DMS 273 treated with DMSO at 0.1 percent for 48 hours (cell line): ENCODE results near the gene IL17B.
"Not testable (repeated sequence)": the region's sequence is repeated elsewhere in the genome, so short reads cannot be mapped to it uniquely, and the experiment has no call there.

Experiments
- DNase-seq: peaks from one replicate; lab custom pipeline; 2025; lab: John Stamatoyannopoulos, UW

IL17B gene

DNA sequence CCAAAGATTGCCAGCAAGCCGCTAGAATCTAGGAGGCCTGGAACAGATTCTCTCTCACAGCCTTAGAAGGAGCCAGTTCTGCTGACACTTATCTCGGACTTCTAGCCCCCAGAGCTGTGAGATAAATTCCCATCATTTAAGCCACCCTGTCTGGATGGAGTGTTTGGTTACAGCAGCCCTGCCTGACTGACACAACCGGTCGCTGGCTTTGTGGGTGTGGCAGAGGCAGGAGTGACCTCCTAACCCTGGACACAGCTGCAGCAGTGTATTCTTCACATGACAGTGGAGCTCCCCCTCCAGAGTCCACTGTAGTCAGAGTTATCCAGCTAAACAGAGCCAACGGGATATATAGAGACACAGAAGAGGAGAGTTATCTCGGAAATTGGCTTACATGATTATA is 21.2 kb upstream of the IL17B start:
- no peak for DNase-seq

DNA sequence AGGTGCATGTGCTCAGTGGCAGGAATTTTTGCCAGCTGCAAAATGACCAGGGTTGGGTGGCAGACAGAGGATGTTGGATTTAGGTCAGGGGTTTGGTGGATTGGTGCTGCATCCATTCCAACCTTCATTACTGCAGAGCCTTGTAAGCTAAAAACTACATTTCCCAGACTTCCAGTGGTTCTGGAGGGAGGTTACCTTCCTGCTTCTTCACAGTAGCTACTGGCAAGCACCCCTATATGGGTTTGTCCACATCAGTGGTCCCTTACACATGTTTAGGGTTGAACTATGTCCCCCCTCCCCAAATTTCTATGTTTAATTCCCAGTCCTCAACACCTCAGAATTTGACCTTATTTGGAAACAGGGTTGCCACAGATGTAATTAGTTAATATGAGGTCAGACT is 20.7 kb upstream of the IL17B start:
- no peak for DNase-seq

GRCh38 chr5:149398747-149399266 is 19.7 kb upstream of the IL17B start:
- DNase-seq, result not testable (repeated sequence)

GRCh38 chr5:149397530-149397929 is 18.4 kb upstream of the IL17B start:
- no peak for DNase-seq

DNA sequence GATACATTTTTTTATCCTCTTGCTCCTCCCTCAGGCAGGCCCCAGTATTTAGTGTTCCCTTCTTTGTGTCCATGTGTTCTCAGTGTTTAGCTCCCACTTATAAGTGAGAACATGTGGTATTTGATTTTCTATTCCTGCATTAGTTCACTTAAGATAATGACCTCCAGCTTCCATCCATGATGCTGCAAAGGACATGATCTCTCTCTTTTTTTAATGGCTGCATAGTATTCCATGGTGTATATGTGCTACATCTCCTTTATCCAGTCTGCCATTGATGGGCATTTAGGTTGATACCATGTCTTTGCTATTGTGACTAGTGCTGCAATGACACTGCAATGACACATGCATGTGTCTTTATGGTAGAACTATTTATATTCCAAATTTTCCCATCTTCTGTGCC is 15.9 kb upstream of the IL17B start:
- DNase-seq, result not testable (repeated sequence)

DNA sequence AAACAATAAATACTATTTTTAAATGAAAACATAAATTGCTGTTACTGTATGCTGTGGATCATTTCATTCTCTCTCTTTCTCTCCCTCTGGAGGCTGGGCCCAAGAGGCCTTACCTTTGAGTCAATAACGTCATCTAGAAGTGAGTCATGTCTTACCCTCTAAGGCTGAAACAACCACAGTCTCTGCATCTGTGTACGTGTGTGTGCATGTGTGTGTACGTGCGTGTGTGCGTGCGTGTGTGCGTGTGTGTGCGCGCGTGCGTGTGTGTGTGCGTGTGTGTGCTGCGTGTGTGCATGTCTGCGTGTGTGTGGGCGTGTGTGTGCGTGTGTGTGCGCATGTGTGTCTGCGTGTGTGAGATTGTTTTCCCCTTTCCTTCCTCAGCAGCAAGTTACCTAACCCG is 13.6 kb upstream of the IL17B start:
- DNase-seq, result no peak

- no peak for DNase-seq
Observed at GRCh38 chr5:149391524-149391923, 12.4 kb upstream of the IL17B start.

- not testable (repeated sequence) for DNase-seq
Observed at GRCh38 chr5:149391076-149391475, 12.0 kb upstream of the IL17B start.

DNA sequence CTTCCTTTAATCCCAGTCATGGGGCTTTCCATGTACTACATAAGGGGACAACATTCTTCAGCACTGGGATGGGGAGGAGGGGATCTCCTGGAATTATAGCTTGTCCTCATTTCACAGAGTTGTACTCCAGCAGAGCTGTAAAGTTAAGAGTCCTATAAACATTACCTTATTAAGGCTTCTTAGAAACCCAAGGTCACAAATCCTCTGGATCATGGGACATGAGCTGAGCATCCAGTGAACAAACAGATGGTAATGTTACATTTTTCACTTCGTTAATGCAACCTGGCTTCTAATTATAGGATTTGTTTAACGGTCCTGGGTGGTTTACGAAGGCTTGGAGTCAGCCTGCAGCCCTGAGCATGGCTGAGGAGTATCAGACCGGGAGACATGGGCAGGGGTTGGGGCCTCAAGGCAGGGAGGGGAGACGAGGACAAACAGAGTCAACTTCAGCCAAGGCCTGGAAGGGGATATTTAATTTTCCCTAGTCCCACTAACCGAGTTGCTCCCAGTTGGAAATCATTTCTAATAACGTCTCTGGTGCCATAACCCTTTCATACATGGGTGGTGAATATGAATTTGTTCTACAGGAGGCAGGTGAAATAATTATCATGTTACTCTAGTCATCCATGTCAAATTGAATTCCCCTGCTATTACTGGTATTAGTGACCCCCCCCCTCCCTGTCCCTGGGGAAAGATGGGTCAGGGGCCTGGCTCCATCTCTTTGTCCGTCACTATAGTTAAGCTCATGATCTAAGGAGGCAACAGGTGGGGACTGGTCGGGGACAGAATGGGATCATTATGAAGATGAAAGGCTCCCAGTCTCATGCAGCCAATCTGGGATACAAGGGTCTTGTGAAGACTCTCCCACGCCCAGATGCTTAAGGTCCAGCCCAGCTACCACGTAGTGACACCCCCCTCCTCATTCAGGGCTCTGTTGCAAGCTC is 10.7 kb upstream of the IL17B start:
- DNase-seq, result no peak

GRCh38 chr5:149388498-149389190 is 9.6 kb upstream of the IL17B start:
- DNase-seq, result no peak

GRCh38 chr5:149387982-149388381 is 8.9 kb upstream of the IL17B start:
- no peak for DNase-seq

DNA sequence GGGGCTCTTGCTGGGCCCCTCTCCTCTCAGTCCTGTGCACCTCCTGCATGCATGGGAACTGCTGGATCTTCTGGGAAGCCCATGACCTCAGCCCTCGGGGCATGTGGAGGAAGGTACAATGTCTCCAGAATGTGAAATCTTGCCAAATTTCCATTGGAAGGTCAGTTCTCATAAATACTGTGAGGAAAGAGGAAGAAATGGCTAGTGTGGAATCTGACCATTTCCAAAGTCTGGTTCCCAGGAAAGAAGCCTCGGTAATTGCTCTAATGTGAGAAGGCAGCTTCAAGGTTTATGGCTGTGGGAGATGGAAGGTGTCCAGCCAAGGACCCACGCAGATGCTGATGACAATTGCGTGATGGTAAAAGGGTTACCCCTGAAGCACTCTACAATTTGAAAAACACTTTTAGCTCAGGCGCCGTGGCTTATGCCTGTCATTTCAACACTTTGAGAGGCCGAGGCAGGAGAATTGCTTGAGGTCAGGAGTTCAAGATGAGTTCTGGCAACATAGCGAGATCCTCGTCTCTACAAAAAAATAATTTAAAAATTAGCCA is 8.1 kb upstream of the IL17B start:
- no peak for DNase-seq

DNA sequence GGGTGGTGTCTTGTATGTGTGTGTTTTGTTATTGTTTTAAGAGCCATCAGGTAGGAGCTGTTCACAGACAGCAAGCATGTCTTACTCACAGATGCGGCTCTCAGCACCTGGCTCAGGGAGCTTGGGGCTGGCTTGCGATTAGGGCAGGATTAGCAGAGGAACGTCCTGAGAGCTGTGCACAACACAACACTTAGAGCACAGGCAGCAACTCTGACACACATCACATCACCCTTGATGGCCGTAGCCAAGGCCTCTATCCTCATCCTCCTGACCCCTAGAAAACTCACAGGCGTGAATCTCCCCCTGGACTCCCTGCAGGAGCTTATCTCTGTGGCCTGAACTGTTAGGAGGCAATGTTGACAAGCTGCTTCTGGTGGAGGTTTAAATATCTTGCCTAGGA is 7.1 kb upstream of the IL17B start:
- DNase-seq, result no peak

- no peak for DNase-seq
Observed at GRCh38 chr5:149383399-149383798, 4.3 kb upstream of the IL17B start.

DNA sequence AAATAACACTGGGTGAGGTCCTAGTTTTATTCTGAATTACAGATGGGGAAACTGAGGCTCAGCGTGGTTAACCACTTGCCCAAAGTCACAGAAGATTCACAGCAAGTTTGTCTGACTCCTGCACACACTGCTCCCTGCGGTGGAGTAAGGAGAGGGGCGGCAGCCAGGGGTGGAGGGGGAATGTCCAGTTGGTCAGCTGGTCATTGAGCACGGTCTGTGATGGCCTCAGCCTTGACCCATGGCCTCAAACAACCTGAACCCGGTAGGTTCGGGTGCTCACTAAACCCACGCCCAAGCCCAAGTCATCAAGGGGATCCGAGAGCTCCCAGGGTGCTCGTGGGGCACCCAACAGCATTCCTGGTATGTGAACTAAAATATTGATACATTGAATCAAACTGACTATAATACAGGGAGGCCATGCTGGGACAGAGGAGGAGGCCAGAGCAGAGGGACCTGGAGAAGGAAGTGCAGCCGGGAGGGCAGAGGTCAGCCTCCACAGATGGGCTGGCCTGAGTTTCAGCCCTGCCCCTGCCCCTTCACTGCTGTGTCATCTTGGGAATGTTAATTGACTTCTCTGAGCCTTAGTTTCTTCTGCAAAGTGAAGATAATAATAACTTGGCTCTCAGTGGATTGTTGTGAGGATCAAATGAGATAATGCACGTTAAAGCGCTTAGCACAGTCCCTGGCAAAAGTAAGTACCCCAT is 3.6 kb upstream of the IL17B start:
- no peak for DNase-seq

DNA sequence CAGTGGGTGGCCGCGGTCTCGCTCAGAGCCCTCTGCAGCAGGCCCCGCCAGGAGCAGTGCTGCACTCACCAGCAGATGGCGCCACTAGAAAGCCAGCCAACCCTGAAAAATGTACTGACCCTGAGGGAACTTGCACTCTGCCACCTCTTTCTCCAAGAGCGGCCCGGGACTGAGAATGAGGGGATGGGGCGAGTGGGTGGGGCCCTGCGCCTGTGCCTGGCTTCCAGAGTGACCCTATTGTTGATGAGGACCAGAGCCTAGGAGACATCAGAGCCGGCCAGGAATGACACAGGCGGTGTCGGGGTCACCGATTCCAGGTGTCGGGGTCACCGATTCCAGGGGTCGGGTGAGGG is 2.9 kb upstream of the IL17B start:
- DNase-seq, result no peak

GRCh38 chr5:149381261-149381985 is 2.3 kb upstream of the IL17B start:
- DNase-seq, result no peak

DNA sequence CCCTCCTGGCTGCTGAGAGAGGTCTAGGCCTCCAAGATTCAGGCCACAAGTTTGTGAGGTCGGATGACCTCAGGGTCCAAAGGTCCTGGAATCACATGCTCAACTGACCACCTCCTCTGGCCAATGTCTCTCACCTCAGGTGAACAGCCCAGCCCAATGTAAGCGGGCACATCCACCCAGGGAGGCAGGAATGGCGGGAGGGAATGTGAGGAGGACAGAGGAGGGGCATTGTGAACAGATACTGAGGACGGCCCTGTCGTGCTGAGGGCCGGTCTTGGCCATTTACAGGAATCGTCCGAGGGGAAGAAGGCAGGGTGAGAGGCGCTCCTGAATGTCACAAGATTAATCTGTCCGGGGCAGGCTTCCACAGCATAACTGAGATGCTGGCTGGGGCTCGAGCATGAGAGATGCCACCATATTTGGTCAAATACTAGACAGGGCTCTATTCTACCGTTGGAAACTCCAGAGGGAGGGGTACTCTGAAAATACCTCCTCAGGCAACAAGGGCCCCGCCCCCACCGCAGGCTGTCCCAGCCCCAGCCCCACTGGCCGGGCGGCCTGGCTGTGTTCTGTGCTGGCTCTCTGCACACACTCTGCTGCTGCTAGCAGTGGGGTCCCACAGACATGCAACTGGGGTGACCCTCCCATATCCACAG is 1.5 kb upstream of the IL17B start:
- DNase-seq, result no peak

- DNase-seq, result no peak
Observed at GRCh38 chr5:149379818-149380374, 804 bp upstream of the IL17B start.

DNA sequence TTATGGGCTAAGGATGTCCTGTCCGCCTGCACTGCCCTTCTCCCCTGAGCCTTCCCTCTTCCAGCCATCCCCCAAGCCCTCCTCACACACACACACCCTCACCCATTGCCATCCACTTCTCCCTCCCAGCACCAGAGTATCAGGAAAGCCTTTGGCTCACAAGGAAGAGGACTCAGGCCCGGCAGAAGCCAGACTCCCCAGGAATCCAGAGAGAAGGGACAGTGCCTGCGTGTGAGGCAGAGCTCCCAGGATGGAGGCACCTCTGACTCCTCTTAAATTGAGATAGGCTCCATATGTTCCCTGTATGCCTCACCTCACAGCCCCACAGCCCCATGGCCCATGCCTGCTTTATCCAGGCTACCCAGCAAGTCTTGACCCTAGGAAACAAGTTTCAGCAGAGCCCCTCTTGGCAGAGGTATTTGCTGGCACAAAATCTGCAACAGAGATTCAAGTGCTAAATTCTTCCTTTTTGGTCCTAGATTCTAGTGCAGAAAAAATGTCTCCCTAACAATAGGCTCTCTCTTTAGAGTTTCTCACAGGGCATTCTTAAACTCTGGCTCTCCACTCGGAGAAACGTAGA is 761 bp downstream of the IL17B start:
- no peak for DNase-seq
